ENCODE results near the gene GARIN5B. TPM values are rescaled to one million over a fixed set of nuclear protein-coding genes. Genes with fewer than 3 reads are reported as not detected.

GARIN5B gene
- total RNA-seq, 1 experiment from 2014 or later: not detected

DNA sequence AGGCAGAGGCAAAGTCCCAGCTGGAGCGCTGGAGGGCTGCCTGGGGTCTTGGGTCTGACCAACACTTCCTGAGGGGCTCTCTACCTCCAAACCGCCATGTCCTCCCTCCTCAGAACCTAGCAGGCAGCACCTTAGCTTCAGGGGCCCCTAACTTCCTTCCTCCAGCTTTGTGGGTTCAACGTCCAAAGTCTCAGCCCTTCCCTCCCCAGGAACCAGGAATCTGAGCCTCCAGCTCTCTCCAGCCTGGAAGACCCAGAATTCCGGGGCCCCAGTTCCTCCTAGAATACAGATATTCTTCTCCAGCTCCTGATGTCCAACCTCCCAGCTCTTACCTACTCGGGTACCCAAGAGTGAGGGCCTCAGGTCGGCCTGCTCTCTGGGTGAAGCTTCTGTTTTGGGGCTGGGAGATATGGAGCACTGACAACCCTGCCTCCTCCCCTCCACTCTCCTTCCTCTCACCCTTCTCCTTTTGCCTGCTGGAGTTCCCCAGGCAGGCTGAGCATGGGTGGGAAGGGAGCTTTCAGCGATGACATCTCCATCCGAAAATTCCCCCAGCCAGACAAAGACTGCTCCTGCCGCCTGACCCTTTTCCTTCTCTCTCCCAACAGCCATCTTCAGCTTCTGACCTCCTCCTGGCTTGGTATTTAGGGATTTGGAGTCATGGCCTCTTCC lies 41.5 kb downstream of the GARIN5B start:
- peaks cover 18% of the 10 kb centered on the region for H3K4me1 Mint-ChIP-seq
- H3K27ac Mint-ChIP-seq: no peak overlapping the region
- DNase-seq (ENCODE audit: low spot score) (no peak), ATAC-seq (no peak)
- POLR2A ChIA-PET: interaction anchor here (1.2 kb wide), 1 partner anchor 27 kb away, joined by 6 read pairs; no protein-coding TSS in a partner anchor
- CTCF ChIA-PET: interaction anchor here (0.7 to 3.4 kb wide), 9 partner anchors 9 to 161 kb away, joined by 3 to 26 read pairs (median 6); partner anchors contain the start of genes HSPBP1, KMT5C and TMEM238
- peaks cover 21% of the 10 kb centered on the region for H3K27me3 Mint-ChIP-seq (ENCODE audit: low read depth)
- no peaks in the 10 kb centered on the region for H3K36me3 Mint-ChIP-seq
- H3K4me3 Mint-ChIP-seq: no peak overlapping the region
- TF ChIP-seq ZBTB43 (CRISPR knock-in tag; IDR thresholded peaks at IDR 0.05): no peak
- H3K9me3 Mint-ChIP-seq: no peaks in the 10 kb centered on the region

DNA sequence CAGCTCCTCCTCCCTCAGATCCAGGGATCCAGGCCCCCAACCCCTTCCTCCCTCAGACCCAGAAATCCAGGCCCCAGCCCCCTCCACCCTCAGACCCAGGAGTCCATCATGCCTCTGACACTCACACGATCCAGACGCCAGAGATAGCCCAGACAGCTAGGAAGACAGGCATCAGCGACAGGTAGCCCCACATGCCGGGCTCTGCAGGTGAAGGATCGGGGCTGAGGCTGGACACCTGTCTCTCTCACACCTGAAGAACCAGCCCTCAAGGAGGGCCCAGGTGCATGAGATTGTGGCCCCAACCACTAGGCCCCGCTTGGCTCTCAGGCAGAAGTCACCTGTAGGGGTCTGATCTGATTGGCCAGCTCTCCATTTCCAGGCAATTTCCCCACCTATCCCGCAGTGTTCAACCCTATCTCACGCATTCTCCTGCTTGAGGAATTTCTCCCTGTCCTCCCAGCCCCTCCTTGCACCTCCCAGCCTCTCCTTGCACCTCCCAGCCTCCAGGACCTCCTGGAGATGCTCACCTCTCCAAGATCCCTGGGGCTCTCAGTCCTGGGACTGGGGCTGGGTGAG lies 42.1 kb downstream of the GARIN5B start:
- DNase-seq (ENCODE audit: low spot score): no peak
- TF ChIP-seq, protein P1, sequence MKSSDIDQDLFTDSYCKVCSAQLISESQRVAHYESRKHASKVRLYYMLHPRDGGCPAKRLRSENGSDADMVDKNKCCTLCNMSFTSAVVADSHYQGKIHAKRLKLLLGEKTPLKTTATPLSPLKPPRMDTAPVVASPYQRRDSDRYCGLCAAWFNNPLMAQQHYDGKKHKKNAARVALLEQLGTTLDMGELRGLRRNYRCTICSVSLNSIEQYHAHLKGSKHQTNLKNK (CRISPR knock-in tag; IDR thresholded peaks at IDR 0.05): no peak
- TF ChIP-seq CBFB (CRISPR knock-in tag; IDR thresholded peaks at IDR 0.05; ENCODE audit: low read depth) (no peak), ZBTB21 (CRISPR knock-in tag; IDR thresholded peaks at IDR 0.05; ENCODE audit: borderline replicate concordance) (no peak), AR (CRISPR knock-in tag; IDR thresholded peaks at IDR 0.05) (no peak), HMGXB4 (CRISPR knock-in tag; IDR thresholded peaks at IDR 0.05) (no peak), TP53 (CRISPR knock-in tag; IDR thresholded peaks at IDR 0.05) (no peak), JAZF1 (CRISPR knock-in tag; IDR thresholded peaks at IDR 0.05) (no peak), ZNF425 (CRISPR knock-in tag; conservative IDR thresholded peaks at IDR 0.05) (no peak), PREB (CRISPR knock-in tag; IDR thresholded peaks at IDR 0.05; ENCODE audit: borderline replicate concordance) (no peak), ZNF423 (CRISPR knock-in tag; IDR thresholded peaks at IDR 0.05) (no peak), USF2 (CRISPR knock-in tag; IDR thresholded peaks at IDR 0.05) (no peak)
- TF ChIP-seq, protein P2, sequence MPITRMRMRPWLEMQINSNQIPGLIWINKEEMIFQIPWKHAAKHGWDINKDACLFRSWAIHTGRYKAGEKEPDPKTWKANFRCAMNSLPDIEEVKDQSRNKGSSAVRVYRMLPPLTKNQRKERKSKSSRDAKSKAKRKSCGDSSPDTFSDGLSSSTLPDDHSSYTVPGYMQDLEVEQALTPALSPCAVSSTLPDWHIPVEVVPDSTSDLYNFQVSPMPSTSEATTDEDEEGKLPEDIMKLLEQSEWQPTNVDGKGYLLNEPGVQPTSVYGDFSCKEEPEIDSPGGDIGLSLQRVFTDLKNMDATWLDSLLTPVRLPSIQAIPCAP (CRISPR knock-in tag; IDR thresholded peaks at IDR 0.05): no peak
- no peaks in the 10 kb centered on the region for H3K36me3 Mint-ChIP-seq
- POLR2A ChIA-PET: interaction anchor here (0.5 to 1.3 kb wide), 2 partner anchors 18 to 56 kb away, joined by 3 read pairs; no protein-coding TSS in a partner anchor
- CTCF ChIA-PET: interaction anchor here (0.7 to 3.4 kb wide), 11 partner anchors 8 to 161 kb away, joined by 3 to 26 read pairs (median 5); partner anchors contain the start of genes DNAAF3, HSPBP1, KMT5C and TMEM238
- H3K27me3 Mint-ChIP-seq (ENCODE audit: low read depth): peaks cover 26% of the 10 kb centered on the region
- no peaks in the 10 kb centered on the region for H3K9me3 Mint-ChIP-seq
- H3K27ac Mint-ChIP-seq: no peak overlapping the region
- ATAC-seq: no peak
- H3K4me3 Mint-ChIP-seq: no peak overlapping the region
- peaks cover 18% of the 10 kb centered on the region for H3K4me1 Mint-ChIP-seq

Data from WTC11 (cell line).